GDM1 (cell line): Measurements from ENCODE around the gene NAT9.

Experiments used
- DNase-seq: peaks from one replicate; lab custom pipeline; 2025; lab: John Stamatoyannopoulos, UW

Gene NAT9

GRCh38 chr17:74744714-74745547, 31.2 kb downstream of the NAT9 start:
- peak; percentile 49 for DNase-seq

DNA sequence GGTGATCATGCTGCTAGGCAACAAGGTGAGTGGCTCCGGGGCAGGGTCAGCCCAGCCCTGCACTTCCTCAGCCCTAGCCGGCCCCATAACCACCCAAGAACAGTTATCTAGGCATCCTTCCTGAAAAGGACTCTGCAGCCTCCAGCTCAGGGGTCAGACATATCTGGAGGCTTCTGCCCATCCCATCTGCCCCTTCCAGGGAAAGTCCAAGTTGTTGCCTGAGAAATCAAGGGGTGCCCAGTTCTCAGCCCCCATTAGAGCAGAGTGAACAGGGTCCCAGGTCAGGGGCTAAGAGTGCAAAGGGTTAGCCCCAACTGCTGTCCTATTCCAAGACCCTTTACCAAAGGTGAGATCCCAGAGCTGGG, 31.8 kb downstream of the NAT9 start:
- DNase-seq = no peak

GRCh38 chr17:74743755-74744154, 32.4 kb downstream of the NAT9 start:
- DNase-seq = no peak

DNA sequence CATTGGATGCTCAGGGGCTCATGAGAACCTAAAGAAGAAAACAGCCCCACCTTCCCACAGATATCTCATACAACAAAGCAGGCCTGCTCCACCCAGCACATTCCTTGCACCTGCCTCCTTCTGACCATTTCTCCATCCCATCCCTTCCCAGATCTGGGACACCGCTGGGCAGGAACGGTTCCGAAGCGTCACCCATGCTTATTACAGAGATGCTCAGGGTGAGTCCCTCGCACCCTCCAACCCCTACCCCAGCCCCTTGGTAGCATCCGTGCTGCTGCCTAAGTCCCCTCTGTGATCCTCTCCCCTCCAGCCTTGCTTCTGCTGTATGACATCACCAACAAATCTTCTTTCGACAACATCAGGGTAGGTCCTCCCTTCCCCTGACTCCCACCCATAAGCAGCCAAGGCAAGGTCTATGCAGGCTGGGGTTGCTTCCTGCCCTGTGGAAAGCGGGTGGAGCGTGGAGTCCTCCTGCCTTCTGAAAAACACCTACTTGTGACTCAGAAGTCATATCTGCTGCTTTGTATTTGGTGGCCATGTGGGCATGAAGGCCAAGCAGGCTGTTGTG, 33.1 kb downstream of the NAT9 start:
- DNase-seq = no peak

DNA sequence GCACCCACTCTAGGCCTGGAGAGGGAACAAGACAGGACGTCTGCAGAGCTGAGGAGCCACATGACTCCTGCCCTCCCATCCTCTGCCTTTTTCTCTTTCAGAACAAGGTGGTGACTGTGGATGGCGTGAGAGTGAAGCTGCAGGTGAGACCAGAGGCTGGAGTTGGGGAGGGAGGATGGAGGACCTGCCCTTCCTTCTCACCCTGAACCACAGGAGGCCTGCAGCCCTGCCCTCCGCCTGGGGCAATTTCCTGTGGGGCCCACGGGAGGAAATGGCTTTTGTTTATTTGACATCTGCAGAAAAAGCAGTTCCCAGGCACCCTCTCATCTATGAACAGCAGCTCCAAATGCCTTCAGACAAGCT, 34.0 kb downstream of the NAT9 start:
- peak; percentile 73 for DNase-seq

DNA sequence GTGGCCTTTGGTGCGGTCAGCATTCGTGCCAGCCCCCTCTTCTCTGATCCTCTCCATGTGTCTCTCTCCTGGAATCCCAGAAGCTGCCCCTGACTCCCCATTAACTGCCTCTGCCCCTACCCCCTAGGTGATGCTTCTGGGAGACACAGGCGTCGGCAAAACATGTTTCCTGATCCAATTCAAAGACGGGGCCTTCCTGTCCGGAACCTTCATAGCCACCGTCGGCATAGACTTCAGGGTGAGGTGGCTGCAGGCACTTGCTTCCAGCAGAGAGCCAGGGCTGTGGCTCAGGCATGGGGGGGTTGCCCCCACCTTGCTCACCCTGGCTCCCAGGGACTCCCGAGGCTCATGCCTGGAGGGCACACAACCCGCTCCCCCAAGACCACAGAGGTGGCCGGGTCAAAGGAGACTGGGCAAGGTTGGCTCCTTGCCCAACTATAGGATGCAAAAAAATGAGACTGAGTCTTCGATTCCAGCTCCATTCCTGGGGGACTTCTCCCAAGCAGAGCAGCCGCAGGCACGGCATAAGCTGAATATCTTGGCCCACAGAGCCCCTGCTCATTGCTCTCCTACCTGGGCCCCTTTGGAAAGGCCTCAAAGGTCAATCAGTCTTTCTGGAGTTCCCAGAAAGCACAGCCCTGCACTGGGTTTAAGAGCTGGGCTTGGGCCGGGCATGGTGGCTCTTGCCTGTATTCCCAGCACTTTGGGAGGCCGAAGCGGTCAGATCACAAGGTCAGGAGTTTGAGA, 35.3 kb downstream of the NAT9 start:
- no peak for DNase-seq

GRCh38 chr17:74740173-74740572, 36.0 kb downstream of the NAT9 start:
- DNase-seq = no peak

DNA sequence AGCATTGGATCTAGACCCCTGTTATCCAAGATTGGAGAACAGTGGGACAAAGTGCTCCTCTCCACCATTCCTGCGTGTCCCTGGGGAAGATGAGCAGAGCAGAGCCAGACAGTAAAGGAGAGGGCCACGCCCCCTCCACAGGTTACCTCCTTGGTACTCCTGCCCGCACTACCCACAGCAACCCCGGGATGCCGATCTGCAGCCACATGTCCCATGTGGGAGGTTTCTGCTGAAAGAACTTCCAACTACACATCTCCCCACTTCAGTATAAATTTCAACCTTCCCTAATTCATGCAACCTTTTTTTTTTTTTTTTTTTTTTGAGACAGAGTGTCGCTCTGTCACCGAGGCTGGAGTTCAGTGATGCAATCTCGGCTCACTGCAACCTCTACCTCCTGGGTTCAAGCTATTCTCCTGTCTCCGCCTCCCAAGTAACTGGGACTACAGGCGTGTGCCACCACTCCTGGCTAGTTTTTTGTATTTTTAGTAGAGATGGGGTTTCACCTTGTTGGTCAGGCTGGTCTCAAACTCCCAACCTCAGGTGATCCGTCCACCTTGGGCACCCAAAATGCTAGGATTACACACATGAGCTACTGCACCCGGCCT, 36.8 kb downstream of the NAT9 start:
- no peak for DNase-seq

DNA sequence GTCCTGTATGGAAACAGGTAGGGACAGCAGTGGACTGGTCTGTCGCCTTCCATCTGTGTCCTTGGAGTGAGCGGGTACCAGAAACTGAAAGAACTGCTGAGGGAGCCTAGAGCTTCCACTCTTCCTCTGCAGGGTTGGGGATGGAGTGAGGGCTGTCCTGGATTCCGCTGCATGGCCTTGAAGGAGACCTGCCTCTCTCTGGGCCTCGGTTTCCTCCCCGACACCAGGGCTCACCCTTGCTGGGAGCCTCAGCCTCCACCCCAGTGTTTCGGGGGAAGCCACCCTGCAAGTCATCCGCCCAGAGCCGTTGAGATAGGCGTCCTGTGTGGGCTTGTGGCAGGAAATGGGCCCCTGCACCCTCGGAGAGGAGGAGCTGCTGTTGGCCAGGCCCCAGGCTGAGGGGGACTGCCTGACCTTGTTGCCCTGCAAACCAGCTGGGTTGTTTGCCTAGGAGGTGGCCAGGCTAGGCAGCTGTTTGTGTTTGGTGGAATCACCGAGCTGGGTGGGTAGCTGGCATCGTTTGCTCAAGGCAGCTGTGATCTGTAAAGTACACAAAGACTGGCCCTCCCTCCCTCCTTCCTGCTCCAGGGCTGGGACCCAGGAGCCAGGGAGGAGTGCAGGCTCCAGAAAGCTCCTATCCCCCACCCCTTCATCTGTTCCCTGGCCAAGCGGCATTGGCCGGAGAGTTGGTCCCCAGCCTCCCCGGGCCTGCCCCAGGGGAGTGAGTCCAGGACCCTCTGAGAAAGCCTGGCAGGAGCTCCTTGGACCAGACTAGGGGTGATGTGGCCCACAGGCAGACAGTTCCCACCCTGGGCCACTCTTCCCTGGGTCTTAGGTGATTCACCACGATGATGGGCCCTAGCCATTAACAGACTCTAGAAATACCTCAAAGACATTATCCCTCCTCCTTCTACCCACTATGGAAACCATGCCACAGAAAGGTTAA, 37.8 kb downstream of the NAT9 start:
- peak; percentile 95 for DNase-seq

- DNase-seq = peak; percentile 65
These were observed 38.7 kb downstream of the NAT9 start for GRCh38 chr17:74737299-74738050.

- DNase-seq = peak; percentile 86
These were observed 39.4 kb downstream of the NAT9 start, which contains the start of gene RAB37 for GRCh38 chr17:74736513-74737298. Gene RAB37, plus strand, starts transcription at chr17:74737256. Its CDS starts 17 bp downstream, at chr17:74737273.

- no peak for DNase-seq
These were observed 41.9 kb downstream of the NAT9 start for GRCh38 chr17:74734256-74734655.

DNA sequence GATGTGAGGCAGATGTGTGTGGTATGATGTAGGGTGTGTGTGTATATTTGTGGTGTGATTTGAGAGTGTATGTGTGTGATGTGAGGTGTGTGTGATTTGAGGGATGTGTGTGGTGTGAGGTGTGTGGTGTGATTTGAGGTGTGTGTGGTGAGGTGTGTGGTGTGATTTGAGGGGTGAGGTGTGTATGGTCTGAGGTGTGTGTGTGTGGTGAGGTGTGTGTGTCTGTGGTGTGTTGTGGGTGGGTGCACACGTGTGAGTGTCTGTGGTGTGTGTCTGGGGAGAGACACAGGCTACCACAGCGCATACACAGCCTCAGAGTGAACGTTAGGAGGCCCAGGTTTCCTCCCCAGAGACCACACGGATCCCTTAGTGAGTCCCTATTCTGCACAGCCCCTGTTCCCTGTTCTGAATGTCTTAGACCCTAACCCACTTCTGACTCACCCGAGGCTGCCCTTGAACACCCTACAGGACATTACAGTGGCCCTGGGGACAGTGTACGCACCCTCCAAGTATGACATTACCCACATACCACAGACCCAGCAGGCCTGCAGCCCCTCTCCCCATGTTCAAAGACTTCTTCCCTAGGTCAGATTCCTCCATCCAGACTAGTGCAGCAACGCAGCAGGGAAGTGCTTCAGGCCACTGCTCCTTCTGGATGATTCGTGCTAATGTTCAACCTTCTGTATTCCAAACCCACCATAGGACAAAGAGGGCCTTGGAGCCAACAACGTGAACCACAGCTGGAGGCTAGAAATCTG, 42.6 kb downstream of the NAT9 start:
- DNase-seq = no peak

- no peak for DNase-seq
These were observed 43.9 kb downstream of the NAT9 start for GRCh38 chr17:74732042-74732867.

DNA sequence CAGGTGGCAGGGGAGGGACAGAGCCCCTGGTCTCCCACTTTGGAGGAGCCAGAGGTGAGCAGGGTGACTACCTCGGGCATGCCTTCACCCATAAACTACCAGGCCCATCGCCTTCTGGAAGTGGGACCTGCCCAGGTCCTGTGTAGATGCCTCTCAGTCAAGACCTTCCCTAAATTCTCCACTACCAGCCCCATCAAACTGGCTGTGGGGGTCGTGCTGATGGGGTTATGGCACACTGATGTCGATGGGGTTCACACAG, 44.9 kb downstream of the NAT9 start:
- DNase-seq = no peak

- DNase-seq = peak; percentile 60
These were observed 45.4 kb downstream of the NAT9 start for GRCh38 chr17:74730491-74731346.

- no peak for DNase-seq
These were observed 46.3 kb downstream of the NAT9 start for GRCh38 chr17:74729866-74730265.

DNA sequence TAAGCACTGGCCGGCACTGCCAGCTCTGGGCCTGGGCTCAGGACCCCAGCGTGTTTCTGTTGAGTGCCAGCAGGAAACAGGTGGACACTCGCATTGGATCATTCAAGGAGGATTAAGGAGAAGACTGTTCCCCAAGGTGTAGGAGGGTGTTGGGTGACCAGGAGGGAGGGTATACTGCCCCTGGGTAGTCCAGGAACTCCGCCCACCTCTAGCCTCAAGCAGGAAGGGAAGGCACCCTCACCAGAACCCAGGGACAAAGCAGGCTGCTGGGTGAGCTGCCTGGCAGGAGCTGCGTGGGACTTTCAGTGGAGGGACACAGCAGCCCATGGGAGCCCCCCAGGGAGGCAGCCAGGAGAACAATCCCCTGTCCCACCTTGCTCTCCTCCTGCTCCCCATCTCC, 46.8 kb downstream of the NAT9 start:
- DNase-seq = no peak
